A204.1 (cell line): ENCODE results near the gene C9orf72.

ENCODE experiments used
- FAIRE-seq: peaks from 2 replicates; lab custom pipeline; 2012; peaks lifted over from hg19 to GRCh38; lab: Jason Lieb, UNC

Gene C9orf72

GRCh38 chr9:27573634-27574590 is 631 bp upstream of the C9orf72 start:
- FAIRE-seq: no peak

DNA sequence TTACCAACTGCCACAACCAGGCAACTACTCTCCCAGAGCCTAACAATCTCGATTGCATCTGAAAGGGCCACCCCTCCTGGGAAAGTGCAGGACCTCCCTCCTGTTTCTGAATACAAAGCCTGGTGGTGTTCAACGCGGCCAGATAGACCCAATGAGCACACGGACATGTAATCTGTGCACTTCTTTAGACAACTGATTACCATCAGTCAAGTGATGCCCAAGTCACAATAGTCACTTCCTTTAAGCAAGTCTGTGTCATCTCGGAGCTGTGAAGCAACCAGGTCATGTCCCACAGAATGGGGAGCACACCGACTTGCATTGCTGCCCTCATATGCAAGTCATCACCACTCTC is 739 bp downstream of the C9orf72 start:
- no peak for FAIRE-seq

DNA sequence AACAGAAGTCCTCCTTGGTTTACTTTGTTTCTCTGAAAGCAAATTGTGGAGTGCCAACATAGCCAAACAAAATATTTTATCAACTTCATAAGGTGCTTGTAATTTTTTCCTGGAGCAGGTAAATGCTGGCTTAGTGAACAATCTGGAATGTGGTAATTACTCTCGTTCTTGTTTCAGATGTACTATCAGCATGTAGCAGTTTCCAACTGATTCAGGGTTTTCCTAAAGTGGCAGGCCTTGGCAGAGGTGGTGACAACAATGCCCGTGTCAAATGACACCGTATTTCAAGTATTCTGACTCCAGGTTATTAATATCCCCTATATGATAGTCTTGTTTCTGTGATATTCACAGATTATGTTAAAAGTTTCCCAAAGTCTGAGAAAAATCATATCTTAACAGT is 1.2 kb downstream of the C9orf72 start:
- no peak for FAIRE-seq

DNA sequence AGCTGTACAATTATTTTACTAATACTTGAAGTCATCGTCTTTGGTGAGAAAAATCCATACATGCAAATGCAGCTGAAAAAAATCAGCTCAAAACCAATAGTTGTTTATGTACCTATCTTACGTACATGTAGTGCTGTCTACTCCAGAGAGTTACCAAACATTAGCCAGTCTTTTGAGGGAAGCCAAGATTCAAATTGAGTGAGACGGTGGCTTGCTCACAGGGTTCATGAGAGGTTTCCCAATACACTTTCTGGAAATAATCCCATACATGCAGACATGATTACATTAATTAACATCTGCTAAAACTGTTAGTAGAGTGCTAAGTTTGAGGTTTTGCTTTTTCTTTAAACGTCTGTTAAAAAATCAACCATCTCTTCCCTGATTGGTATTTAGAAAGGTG is 2.3 kb downstream of the C9orf72 start:
- no peak for FAIRE-seq

GRCh38 chr9:27569406-27569805 is 3.9 kb downstream of the C9orf72 start:
- FAIRE-seq: no peak

GRCh38 chr9:27566118-27566517 is 7.2 kb downstream of the C9orf72 start:
- FAIRE-seq: no peak

DNA sequence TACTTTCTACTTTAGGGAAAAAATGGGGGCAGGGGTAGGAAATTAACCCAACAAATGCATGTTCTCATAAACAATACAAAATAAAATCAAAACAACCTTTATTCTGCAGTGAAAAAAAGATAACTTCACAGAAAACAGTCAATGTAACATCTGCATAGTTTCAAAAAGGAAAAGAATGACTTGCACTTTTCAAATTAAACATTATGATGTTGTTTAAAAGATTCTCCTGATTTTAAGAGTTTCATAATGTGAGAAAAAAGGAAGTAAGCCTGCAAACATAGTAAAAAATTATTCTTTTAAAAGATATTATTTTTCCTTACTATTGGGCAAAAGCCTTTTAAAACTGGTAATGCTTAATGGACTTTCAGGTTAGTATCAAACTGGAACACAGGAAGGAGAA is 7.6 kb downstream of the C9orf72 start:
- FAIRE-seq: no peak

DNA sequence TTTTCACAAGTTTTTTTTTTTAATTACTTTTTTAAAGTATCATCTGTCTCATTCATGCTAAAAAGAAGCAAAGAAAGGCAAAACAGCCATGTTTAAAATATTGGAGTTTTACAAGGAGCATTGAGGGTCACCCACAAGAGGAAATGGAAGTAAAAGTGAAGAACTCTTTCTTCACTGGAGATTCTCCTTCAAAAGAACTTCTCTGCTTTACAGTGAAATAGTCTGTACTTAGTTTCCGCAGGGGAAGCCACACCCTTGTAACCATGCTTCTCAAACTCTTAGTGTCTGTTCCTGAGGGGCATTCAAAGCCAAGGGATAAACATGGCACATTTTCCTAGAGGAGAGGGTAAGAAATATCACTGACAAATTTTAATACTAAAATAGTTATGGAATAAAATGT is 8.6 kb downstream of the C9orf72 start:
- FAIRE-seq: no peak

- FAIRE-seq: no peak
These were observed 9.4 kb downstream of the C9orf72 start for GRCh38 chr9:27563738-27564430.

DNA sequence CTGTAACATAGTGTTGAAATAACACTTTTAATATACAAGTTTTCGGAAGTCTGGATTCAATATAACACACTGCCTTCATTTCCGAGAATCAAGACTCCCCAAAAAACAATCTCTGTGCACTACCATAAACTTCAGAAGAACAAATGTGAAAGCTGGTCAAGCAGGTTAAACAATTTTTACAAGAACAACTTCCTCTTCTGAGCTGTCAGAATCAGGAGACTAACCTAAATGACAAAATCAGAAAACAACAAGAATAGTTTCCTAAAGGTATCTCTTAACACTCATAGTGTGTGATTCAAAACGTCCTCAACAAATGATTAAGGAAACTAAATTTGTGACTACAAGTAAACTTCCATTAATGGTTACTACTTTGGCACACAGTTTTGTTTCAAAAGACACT is 11.6 kb downstream of the C9orf72 start:
- FAIRE-seq: no peak

GRCh38 chr9:27560457-27560856 is 12.8 kb downstream of the C9orf72 start:
- no peak for FAIRE-seq

DNA sequence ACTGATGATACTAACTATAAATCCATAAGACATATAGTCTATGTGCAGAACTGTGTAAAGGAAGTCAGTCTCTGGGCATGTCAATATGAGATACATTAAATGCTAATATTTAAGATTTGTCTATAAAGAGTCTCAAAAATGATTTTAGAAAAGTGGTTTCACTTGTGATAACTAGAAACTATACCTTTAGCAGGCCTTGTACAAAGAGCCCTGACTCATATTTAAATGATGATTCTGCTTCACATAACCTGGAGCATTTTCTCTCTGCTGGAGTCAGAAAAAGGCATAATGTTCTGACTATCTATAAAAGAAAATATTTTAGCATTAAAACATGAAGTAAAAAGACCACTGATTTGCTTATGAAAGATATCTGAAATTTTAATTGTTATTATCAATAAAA is 15.0 kb downstream of the C9orf72 start:
- FAIRE-seq: no peak

GRCh38 chr9:27556470-27556869 is 16.8 kb downstream of the C9orf72 start:
- no peak for FAIRE-seq

GRCh38 chr9:27554712-27555111 is 18.6 kb downstream of the C9orf72 start:
- no peak for FAIRE-seq

GRCh38 chr9:27549196-27549755 is 24.0 kb downstream of the C9orf72 start:
- peak; percentile 55 for FAIRE-seq

DNA sequence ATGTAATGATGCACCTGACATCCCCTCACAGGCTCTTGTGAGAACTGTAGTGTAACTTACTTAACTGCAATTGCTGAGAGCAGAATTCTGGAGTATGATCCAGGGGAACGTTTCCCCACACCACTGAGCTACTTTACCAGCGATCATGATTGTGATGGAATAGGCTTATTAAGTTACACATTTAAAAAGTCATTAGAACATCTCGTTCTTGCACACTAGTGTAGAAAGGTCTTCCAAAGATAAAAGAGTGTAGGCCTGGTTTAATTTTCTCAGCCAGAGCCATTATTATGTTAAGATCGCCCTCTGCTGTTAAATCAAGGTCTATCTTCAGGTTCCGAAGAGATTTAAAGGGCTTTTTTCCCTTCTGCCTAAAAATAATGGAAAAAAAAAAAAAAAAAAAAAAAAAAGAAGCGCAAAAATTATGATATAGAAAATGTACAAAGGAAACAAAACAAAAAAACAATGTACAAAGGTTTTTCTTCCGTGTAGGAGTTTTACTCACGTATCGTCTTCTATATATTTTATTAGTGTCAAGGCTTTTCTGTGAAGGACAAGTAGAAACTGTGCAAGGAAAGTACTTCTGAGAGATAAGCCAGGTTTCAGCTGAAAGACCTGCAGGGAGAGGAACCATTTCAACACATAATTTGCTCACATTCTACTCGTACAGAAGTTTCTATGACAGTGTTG is 25.1 kb downstream of the C9orf72 start:
- FAIRE-seq: peak; percentile 95

DNA sequence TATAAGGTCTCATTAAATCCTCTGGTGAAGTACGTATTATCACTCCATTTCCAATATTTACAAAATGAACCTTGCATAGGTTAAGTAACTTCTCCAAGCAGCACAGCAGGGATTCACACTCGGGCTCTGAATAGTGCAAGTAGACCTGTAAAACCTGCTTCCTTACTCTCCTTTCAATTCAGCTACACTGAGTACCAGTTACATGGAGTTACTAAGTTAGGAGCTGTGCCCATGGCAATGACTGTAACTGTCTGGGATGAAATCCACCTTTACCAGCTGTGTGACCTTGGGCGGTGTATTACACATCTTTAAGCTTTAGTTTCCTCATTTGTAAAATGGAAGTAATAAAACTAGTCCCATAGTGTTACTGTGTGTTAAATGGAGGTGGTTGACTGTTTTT is 27.8 kb downstream of the C9orf72 start:
- no peak for FAIRE-seq

- FAIRE-seq: no peak
These were observed 30.8 kb downstream of the C9orf72 start for GRCh38 chr9:27542508-27542907.

DNA sequence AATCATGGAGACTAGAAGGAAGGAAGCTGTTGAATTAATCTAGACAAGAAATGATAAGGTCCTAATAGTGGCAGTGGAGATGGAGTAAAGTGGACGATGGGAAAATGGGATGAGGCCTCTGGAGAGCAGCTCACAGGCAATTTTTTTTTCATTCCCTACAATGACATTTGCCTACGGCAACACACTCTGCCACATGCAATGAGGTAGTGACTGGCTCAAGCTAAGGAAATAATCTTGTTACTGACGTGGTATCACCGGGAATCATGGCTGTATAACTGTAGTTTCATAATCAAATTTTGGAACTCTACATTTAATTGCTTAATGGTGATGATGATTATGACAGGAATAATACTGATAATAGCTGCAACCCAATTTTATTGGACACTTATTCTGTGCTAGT is 31.5 kb downstream of the C9orf72 start:
- FAIRE-seq: no peak

DNA sequence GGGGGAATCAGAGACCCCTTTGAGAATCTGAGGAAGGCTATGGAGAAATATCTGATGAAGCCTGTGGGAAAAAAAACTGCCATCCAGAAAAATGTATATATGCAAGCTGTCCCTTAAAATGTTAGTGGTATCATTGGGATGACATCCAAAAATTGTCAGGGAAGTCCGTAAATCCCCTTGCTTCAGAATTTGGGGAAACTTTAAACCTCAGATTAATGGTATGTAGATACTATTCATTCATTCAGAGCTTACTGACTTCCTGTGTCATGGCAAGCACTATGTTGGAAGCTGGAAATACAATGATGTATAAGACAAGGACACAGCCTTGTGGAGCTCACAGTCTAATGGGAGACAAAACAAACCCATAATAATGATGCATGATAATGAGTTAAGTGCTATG is 32.8 kb downstream of the C9orf72 start:
- no peak for FAIRE-seq

- no peak for FAIRE-seq
These were observed 33.5 kb downstream of the C9orf72 start for GRCh38 chr9:27539479-27540441.

GRCh38 chr9:27538647-27539046 is 34.6 kb downstream of the C9orf72 start:
- no peak for FAIRE-seq
